Ishikawa (cell line): ENCODE data around the gene CXorf58.

Experiments used
- CEBPB ChIP-seq: IDR thresholded peaks from 2 replicates; pipeline ENCODE4 v1.6.1; 2012
- CREB1 ChIP-seq: IDR thresholded peaks from 2 replicates; pipeline ENCODE4 v1.6.1; 2012; ENCODE audit warnings: low read depth
- EGR1 ChIP-seq: IDR thresholded peaks from 2 replicates; pipeline ENCODE4 v1.6.1; 2012
- EP300 ChIP-seq: IDR thresholded peaks from 2 replicates; pipeline ENCODE4 v1.6.1; 2012; ENCODE audit warnings: borderline replicate concordance
- FOXM1 ChIP-seq: IDR thresholded peaks from 2 replicates; pipeline ENCODE4 v1.6.1; 2012; ENCODE audit warnings: low read depth, borderline replicate concordance
- NFIC ChIP-seq: IDR thresholded peaks from 2 replicates; pipeline ENCODE4 v1.6.1; 2012
- RAD21 ChIP-seq: IDR thresholded peaks from 2 replicates; pipeline ENCODE4 v1.6.1; 2012; ENCODE audit warnings: low read depth
- TAF1 ChIP-seq: IDR thresholded peaks from 2 replicates; pipeline ENCODE4 v1.6.1; 2012; ENCODE audit warnings: low read depth, mild to moderate bottlenecking
- TCF12 ChIP-seq: IDR thresholded peaks from 2 replicates; pipeline ENCODE4 v1.6.1; 2012; ENCODE audit warnings: low read depth
- TEAD4 ChIP-seq: IDR thresholded peaks from 2 replicates; pipeline ENCODE4 v1.6.1; 2012
- YY1 ChIP-seq: IDR thresholded peaks from 2 replicates; pipeline ENCODE4 v1.6.1; 2012; ENCODE audit warnings: low read depth
- ZBTB7A ChIP-seq: IDR thresholded peaks from 2 replicates; pipeline ENCODE4 v1.6.1; 2012; ENCODE audit warnings: low read depth
- TF ChIP-seq, protein P1 (sequence below): IDR thresholded peaks from 2 replicates; pipeline ENCODE4 v1.6.1; 2012; ENCODE audit warnings: low read depth, mild to moderate bottlenecking
- TF ChIP-seq, protein P2 (sequence below): IDR thresholded peaks from 2 replicates; pipeline ENCODE4 v1.6.1; 2012
- TF ChIP-seq, protein P3 (sequence below): IDR thresholded peaks from 2 replicates; pipeline ENCODE4 v1.6.1; 2012

CXorf58 gene

DNA sequence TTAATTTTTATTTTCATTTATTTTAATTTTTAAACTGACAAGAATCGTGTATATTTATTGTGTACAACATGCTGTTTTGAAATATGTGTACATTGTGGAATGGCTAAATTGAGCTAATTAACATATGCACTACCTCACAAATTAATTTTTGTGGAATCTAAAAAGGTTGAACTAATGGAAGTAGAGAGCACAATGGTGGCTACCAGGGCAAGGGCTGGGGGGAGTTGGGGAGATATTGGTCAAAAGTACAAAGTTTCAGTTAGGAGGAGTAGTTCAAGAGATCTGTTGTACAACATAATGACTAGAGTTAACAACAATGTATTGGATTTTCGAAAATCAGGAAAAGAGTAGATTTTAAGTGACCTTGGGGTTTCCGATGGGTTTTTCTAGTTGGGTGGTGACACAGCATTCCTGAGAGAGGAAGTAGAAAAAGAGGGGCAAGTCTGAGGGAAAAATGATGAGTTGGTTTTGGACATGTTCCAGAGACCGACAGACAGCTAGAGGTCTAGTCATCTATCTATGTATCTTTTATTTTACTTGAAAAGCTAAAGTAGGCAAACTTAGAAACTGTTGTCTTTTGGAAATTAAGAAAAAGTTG is 23.3 kb upstream of the CXorf58 start:
- TF ChIP-seq TEAD4 (no peak), YY1 (no peak), TCF12 (no peak), FOXM1 (no peak), CREB1 (no peak), RAD21 (no peak), ZBTB7A (no peak), EGR1 (no peak), EP300 (no peak), TAF1 (no peak)
- TF ChIP-seq, protein P1, sequence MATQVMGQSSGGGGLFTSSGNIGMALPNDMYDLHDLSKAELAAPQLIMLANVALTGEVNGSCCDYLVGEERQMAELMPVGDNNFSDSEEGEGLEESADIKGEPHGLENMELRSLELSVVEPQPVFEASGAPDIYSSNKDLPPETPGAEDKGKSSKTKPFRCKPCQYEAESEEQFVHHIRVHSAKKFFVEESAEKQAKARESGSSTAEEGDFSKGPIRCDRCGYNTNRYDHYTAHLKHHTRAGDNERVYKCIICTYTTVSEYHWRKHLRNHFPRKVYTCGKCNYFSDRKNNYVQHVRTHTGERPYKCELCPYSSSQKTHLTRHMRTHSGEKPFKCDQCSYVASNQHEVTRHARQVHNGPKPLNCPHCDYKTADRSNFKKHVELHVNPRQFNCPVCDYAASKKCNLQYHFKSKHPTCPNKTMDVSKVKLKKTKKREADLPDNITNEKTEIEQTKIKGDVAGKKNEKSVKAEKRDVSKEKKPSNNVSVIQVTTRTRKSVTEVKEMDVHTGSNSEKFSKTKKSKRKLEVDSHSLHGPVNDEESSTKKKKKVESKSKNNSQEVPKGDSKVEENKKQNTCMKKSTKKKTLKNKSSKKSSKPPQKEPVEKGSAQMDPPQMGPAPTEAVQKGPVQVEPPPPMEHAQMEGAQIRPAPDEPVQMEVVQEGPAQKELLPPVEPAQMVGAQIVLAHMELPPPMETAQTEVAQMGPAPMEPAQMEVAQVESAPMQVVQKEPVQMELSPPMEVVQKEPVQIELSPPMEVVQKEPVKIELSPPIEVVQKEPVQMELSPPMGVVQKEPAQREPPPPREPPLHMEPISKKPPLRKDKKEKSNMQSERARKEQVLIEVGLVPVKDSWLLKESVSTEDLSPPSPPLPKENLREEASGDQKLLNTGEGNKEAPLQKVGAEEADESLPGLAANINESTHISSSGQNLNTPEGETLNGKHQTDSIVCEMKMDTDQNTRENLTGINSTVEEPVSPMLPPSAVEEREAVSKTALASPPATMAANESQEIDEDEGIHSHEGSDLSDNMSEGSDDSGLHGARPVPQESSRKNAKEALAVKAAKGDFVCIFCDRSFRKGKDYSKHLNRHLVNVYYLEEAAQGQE: no peak
- TF ChIP-seq, protein P2, sequence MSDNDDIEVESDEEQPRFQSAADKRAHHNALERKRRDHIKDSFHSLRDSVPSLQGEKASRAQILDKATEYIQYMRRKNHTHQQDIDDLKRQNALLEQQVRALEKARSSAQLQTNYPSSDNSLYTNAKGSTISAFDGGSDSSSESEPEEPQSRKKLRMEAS: no peak

DNA sequence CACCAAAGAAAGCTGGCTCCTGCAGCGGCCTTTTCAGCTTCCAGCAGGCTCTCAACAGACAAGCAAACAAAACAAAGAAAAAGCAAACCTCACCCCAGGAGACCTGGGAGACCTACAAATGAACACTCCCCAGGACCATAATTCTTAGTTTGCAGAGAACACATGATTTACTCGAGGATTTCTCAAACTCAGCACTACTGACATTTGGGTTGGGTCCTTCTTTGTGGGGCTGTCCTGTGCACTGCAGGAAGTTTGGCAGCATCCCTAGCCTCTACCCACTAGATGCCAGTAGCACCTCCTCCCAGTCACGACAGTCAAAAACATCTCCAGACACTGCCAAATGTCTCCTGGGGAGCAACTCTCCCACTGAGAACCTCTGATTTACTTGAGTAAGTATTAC is 22.0 kb upstream of the CXorf58 start:
- TF ChIP-seq, protein P2: no peak
- peak; percentile 60 for TF ChIP-seq NFIC
- TF ChIP-seq TCF12: peak; percentile 53; the same call in 1 of the 2 replicates
- TF ChIP-seq EP300: peak; percentile 30; the same call in 1 of the 2 replicates
- no peak for TF ChIP-seq CEBPB

DNA sequence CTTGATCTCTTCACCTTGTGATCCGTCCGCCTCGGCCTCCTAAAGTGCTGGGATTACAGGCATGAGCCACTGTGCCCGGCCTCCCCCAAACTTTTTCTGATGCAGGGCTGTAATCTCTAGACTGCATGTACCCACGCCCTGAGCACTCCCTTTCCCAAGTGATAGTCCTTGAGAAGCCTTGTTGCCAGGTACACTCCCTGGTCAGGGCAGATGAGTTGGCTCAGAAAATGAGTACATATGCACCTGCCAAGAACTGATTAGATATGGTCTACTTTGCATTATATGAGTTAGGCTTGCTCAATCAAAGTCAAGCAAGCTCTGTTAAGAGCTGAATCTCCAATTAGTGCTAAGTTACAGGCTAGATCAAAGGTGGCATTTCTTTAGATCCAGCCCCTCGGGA is 20.4 kb upstream of the CXorf58 start:
- TF ChIP-seq CREB1: no peak
- TF ChIP-seq EP300: no peak
- no peak for TF ChIP-seq EGR1
- no peak for TF ChIP-seq RAD21
- no peak for TF ChIP-seq TEAD4
- TF ChIP-seq, protein P3, sequence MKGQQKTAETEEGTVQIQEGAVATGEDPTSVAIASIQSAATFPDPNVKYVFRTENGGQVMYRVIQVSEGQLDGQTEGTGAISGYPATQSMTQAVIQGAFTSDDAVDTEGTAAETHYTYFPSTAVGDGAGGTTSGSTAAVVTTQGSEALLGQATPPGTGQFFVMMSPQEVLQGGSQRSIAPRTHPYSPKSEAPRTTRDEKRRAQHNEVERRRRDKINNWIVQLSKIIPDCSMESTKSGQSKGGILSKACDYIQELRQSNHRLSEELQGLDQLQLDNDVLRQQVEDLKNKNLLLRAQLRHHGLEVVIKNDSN: no peak
- no peak for TF ChIP-seq TAF1
- TF ChIP-seq, protein P2: no peak
- no peak for TF ChIP-seq CEBPB
- TF ChIP-seq TCF12: no peak
- TF ChIP-seq, protein P1: no peak
- no peak for TF ChIP-seq ZBTB7A
- no peak for TF ChIP-seq FOXM1

DNA sequence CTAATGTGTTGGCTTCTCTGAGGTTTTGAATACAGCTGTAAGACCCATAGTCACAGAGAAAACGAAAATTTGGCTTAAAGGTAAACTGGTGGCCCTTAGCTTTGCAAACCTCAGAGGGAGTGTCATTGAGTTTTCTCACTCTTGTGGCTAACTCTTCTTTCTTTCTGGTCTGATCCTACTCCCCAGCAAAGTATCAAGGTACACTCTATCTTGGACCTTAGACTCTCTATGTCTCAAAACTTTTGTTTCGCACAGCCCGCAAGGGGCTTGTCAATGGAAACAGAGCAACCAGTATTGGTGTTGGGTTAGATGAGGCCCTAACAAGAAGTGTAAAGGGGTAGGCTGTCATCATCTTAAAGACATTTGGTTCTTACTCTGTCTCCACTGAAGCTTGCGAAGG is 19.9 kb upstream of the CXorf58 start:
- TF ChIP-seq EP300: no peak

- TF ChIP-seq TEAD4 (no peak; the same call in 1 of the 2 replicates), YY1 (no peak), NFIC (no peak), RAD21 (no peak), EGR1 (no peak), EP300 (no peak), FOXM1 (no peak), TAF1 (no peak), CREB1 (no peak), TCF12 (no peak), ZBTB7A (no peak), CEBPB (no peak)
- TF ChIP-seq, protein P3: no peak
- TF ChIP-seq, protein P2: no peak
- TF ChIP-seq, protein P1: no peak
Measured at GRCh38 chrX:23888887-23889501, 18.8 kb upstream of the CXorf58 start.
